Breast epithelium (tissue), 4 donors: ENCODE measurements around the gene LRRN2. TPM values are rescaled to one million over a fixed set of nuclear protein-coding genes. Genes with fewer than 3 reads are reported as not detected.
"Not testable (repeated sequence)": the region's sequence is repeated elsewhere in the genome, so short reads cannot be mapped to it uniquely, and the experiment has no call there.

Experiments used
- DNase-seq, 2 donors: peaks; one replicate each; pipeline ENCODE4 v3.0.0-alpha.2; 2019; ENCODE audit warnings: low spot score in 2 of 2
- H3K27ac ChIP-seq, 2 donors: fragments of 200-600 bp; sonication (generic) in 1 of 2; one replicate each; pipeline ENCODE4 v1.5.1; 2016 to 2019; ENCODE audit warnings: mild to moderate bottlenecking in 1 of 2
- H3K27me3 ChIP-seq, 2 donors: fragments of 200-600 bp; sonication (generic) in 1 of 2; one replicate each; pipeline versions ENCODE4 v1.5.1 to v1.6.0; 2017 to 2019; ENCODE audit warnings: control low read depth in 1 of 2, mild to moderate bottlenecking in 1 of 2
- H3K36me3 ChIP-seq: fragments of 200-600 bp; one replicate; pipeline ENCODE4 v1.5.1; 2019
- H3K4me1 ChIP-seq, 2 donors: fragments of 200-600 bp; sonication (generic); one replicate each; pipeline ENCODE4 v1.5.1; 2016 to 2019; ENCODE audit warnings: control low read depth in 1 of 2
- H3K4me3 ChIP-seq, 3 donors: fragments of 200-600 bp; sonication (generic); 1 replicate in 2 of 3; 2 replicates in 1 of 3; pipeline ENCODE4 v1.5.1; 2016 to 2019; ENCODE audit warnings: mild to moderate bottlenecking in 3 of 3, moderate library complexity in 2 of 3
- H3K9me3 ChIP-seq, 2 donors: fragments of 200-600 bp; sonication (generic) in 1 of 2; one replicate each; pipeline ENCODE4 v1.5.1; 2016 to 2019; ENCODE audit warnings: control low read depth in 1 of 2
- POLR2A ChIP-seq: fragments of 450-650 bp; IDR thresholded peaks from one replicate; pipeline ENCODE4 v1.6.1; 2016; ENCODE audit warnings: antibody characterized with exemption, mild to moderate bottlenecking, moderate library complexity
- POLR2AphosphoS5 ChIP-seq, 3 donors: sonication (generic); formaldehyde crosslinking; IDR thresholded peaks; one replicate each; pipeline ENCODE4 v1.6.1; 2017; ENCODE audit warnings: antibody characterized with exemption in 3 of 3
- intact Hi-C: fragments of 100-400 bp; cut with DNase I; formaldehyde crosslinking; loops from one replicate; pipeline ENCODE4 v1.15.1; 2023; ENCODE audit warnings: low total_unique reads
- total RNA-seq, 3 donors: library from RNA; depleted of rRNA; stranded (reverse); fragments of >200 nt; gene quantifications; one replicate each; pipeline ENCODE4 v1.1.0, GENCODE V29; 2016
- TF ChIP-seq, protein P1 (sequence below), 3 donors: fragments of 450-650 bp; IDR thresholded peaks; one replicate each; pipeline ENCODE4 v1.5.1; 2016 to 2017; ENCODE audit warnings: antibody characterized with exemption in 3 of 3, mild to moderate bottlenecking in 3 of 3, moderate library complexity in 3 of 3

The LRRN2 gene
- total RNA-seq, 3 donors from 2014 or later, result 0.32 to 2.5 (median 2.0) TPM

DNA sequence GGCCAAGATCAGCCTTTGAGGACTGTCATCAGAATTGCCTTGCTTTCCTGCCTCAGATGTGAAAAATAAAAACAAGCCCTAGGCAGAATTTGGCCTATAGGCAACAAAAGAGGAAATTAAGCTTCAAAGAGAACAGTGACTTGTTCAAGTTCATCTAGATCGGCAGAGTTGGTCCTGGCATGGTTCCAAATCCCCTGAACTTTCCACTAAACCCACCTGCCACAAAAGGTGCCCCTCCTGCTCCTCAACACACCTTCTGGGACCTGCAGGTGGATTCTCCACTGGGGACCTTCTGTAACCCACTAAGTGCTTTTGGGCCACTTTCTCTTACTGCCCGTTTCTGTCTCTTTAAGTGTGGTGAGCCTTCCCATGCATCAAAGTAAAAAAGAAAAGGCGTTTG lies 42.5 kb upstream of the LRRN2 start:
- intact Hi-C loops, result no loop called here
- no peak for TF ChIP-seq POLR2A
- TF ChIP-seq POLR2AphosphoS5 (IDR thresholded peaks at IDR 0.05), result no peak
- TF ChIP-seq, protein P1, sequence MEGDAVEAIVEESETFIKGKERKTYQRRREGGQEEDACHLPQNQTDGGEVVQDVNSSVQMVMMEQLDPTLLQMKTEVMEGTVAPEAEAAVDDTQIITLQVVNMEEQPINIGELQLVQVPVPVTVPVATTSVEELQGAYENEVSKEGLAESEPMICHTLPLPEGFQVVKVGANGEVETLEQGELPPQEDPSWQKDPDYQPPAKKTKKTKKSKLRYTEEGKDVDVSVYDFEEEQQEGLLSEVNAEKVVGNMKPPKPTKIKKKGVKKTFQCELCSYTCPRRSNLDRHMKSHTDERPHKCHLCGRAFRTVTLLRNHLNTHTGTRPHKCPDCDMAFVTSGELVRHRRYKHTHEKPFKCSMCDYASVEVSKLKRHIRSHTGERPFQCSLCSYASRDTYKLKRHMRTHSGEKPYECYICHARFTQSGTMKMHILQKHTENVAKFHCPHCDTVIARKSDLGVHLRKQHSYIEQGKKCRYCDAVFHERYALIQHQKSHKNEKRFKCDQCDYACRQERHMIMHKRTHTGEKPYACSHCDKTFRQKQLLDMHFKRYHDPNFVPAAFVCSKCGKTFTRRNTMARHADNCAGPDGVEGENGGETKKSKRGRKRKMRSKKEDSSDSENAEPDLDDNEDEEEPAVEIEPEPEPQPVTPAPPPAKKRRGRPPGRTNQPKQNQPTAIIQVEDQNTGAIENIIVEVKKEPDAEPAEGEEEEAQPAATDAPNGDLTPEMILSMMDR (IDR thresholded peaks at IDR 0.05), result no peak
- Histone ChIP-seq H3K27ac (no peak overlapping the region), H3K4me1 (no peaks in the 10 kb centered on the region), H3K9me3 (no peaks in the 10 kb centered on the region), H3K36me3 (no peaks in the 10 kb centered on the region), H3K27me3 (no peaks in the 10 kb centered on the region), H3K4me3 (no peak overlapping the region)
- DNase-seq, result no peak

- H3K9me3 ChIP-seq, intact Hi-C loops, H3K4me3 ChIP-seq, H3K27me3 ChIP-seq, DNase-seq, H3K4me1 ChIP-seq, H3K27ac ChIP-seq, H3K36me3 ChIP-seq: not testable (repeated sequence)
Measured at GRCh38 chr1:204727438-204727837, 41.9 kb upstream of the LRRN2 start.

DNA sequence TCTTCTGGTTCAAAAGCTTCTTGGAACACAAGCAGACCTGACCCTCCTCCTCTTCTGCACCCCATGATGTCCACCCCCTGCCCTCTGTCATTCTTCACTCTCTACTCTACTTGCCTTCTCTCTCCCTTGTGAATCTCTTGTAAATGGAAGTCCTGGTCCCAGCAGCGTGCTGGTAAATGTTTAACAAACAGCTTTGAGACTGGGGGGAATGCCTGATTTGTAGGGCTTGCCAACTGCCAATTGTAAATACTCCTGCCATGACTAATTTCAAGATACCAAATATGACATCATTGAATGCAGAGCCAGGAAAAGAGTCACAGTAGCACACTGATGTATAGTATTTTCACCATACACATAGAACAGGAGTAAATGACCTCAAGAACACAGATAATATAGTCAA lies 40.9 kb upstream of the LRRN2 start:
- Histone ChIP-seq H3K4me1 (no peaks in the 10 kb centered on the region), H3K36me3 (no peaks in the 10 kb centered on the region), H3K27ac (no peak overlapping the region), H3K9me3 (no peaks in the 10 kb centered on the region), H3K27me3 (no peaks in the 10 kb centered on the region), H3K4me3 (no peak overlapping the region)
- DNase-seq, result no peak
- TF ChIP-seq POLR2AphosphoS5 (IDR thresholded peaks at IDR 0.05), result no peak
- no peak for TF ChIP-seq POLR2A
- TF ChIP-seq, protein P1 (IDR thresholded peaks at IDR 0.05), result no peak
- intact Hi-C loops, result no loop called here

DNA sequence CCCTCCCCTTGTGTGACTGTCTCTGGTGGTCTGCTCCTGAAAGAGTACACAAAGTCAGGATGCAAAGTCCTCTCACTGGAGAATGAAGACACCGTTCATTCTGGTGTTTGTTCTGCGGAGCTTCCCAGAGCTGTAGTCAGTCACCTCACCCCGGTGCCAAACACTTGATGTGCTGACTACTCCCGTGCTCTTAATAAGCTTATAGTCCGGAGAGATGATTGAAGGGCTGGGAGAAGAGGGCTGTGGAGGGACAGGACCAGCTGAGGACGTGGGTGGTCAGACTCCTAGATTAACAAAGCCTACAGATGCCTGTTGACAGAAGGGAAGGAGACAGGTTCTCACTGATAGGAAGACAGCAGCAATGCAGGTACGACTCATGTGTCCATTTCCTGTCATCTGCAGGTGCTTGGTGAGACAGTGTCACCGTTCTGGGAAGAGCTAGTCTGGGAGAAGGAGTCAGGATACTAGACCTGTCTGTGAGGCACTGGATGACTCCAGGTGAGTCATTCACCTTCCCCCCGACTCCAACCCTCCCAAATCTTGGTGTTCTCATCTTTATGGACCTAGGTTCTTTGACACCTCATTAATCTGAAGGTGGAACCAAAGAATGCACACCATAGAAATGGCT lies 40.4 kb upstream of the LRRN2 start:
- Histone ChIP-seq H3K4me3 (no peak overlapping the region), H3K9me3 (no peaks in the 10 kb centered on the region), H3K27ac (no peak overlapping the region), H3K27me3 (no peaks in the 10 kb centered on the region), H3K4me1 (no peaks in the 10 kb centered on the region), H3K36me3 (no peaks in the 10 kb centered on the region)
- intact Hi-C loops, result no loop called here
- TF ChIP-seq, protein P1 (IDR thresholded peaks at IDR 0.05), result no peak
- TF ChIP-seq POLR2A (no peak), POLR2AphosphoS5 (IDR thresholded peaks at IDR 0.05) (no peak)
- DNase-seq, result no peak

DNA sequence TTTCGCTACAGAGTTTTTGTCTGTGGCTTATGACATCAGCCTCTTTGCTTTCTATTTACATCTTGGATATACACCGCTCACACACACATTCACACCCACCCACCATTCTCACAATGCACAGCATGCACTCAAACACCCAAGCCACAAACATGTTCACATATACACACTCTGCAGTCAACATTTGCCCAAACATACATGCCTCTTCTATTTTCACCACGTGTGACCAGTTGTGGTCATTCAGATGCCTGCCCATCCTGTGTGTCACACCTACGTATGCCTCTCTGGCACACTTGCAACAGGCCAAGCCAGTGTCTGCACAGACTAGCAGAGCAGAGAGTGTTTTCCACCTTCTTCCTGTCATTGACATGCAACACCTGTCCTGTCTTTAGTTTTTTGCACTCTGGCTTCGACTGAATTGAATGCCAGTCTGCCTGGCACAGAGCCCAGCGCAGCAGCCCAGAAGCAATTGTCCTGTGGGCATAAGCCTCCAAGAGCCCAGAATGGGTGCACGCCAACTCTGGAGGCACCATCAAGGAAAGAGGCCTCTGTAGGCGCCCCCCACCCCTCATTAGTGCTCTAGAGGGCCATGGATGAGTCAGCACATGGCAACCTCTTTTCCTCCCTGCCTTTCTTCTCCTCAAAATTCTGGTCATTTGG lies 37.7 kb upstream of the LRRN2 start:
- TF ChIP-seq, protein P1 (IDR thresholded peaks at IDR 0.05), result no peak
- no peak for TF ChIP-seq POLR2AphosphoS5 (IDR thresholded peaks at IDR 0.05)
- TF ChIP-seq POLR2A, result no peak
- intact Hi-C loops, result no loop called here
- no peaks in the 10 kb centered on the region for H3K9me3 ChIP-seq
- no peaks in the 10 kb centered on the region for H3K27me3 ChIP-seq
- no peak overlapping the region for H3K27ac ChIP-seq
- no peaks in the 10 kb centered on the region for H3K36me3 ChIP-seq
- no peaks in the 10 kb centered on the region for H3K4me1 ChIP-seq
- H3K4me3 ChIP-seq, result no peak overlapping the region
- no peak for DNase-seq
